Spleen (tissue), 11 donors: ENCODE measurements around the gene HHAT. TPM values are rescaled to one million over a fixed set of nuclear protein-coding genes. Genes with fewer than 3 reads are reported as not detected.

ENCODE experiments used
- DNase-seq: peaks from one replicate; pipeline ENCODE4 v3.0.0-alpha.2; 2020
- H3K27ac ChIP-seq, 8 donors: fragments of 200-600 bp; sonication (generic) in 7 of 8; 1 replicate in 4 of 8; 2 replicates in 4 of 8; pipeline versions ENCODE4 v1.5.0 to v1.8.0; 2016 to 2021; ENCODE audit warnings: inconsistent platforms in 4 of 8, mild to moderate bottlenecking in 4 of 8, moderate library complexity in 1 of 8
- H3K27me3 ChIP-seq, 7 donors: fragments of 200-600 bp; sonication (generic) in 6 of 7; replicated peaks in 1 of 7; 1 replicate in 4 of 7; 2 replicates in 3 of 7; pipeline versions ENCODE4 v1.5.0 to v1.8.0; 2016 to 2021; ENCODE audit warnings: inconsistent platforms in 3 of 7, mild to moderate bottlenecking in 1 of 7
- H3K36me3 ChIP-seq, 6 donors: fragments of 200-600 bp; sonication (generic) in 5 of 6; 1 replicate in 4 of 6; 2 replicates in 2 of 6; pipeline versions ENCODE4 v1.5.0 to v1.8.0; 2016 to 2021; ENCODE audit warnings: inconsistent platforms in 2 of 6
- H3K4me1 ChIP-seq, 6 donors: fragments of 200-600 bp; sonication (generic) in 5 of 6; 1 replicate in 3 of 6; 2 replicates in 3 of 6; pipeline versions ENCODE4 v1.5.0 to v1.8.0; 2016 to 2021; ENCODE audit warnings: inconsistent platforms in 3 of 6
- H3K4me3 ChIP-seq, 8 donors: fragments of 200-600 bp; sonication (generic) in 7 of 8; 1 replicate in 4 of 8; 2 replicates in 4 of 8; pipeline versions ENCODE4 v1.5.0 to v1.8.0; 2016 to 2021; ENCODE audit warnings: inconsistent platforms in 4 of 8, mild to moderate bottlenecking in 4 of 8, moderate library complexity in 2 of 8
- H3K9me3 ChIP-seq, 8 donors: fragments of 200-600 bp; sonication (generic) in 7 of 8; 1 replicate in 4 of 8; 2 replicates in 4 of 8; pipeline versions ENCODE4 v1.5.0 to v1.8.0; 2016 to 2021; ENCODE audit warnings: inconsistent platforms in 4 of 8
- CTCF ChIP-seq, 11 experiments: fragments of 200-600 bp in 7 of 11; fragments of 450-650 bp in 4 of 11; sonication (generic) in 4 of 11; IDR thresholded peaks in 8 of 11; conservative IDR thresholded peaks in 3 of 11; 1 replicate in 7 of 11; 2 replicates in 4 of 11; pipeline versions ENCODE4 v1.4.0 to v1.8.0; 2016 to 2021; ENCODE audit warnings: antibody characterized with exemption in 11 of 11, inconsistent platforms in 4 of 11, mild to moderate bottlenecking in 1 of 11
- POLR2A ChIP-seq, 3 donors: fragments of 450-650 bp; IDR thresholded peaks; one replicate each; pipeline ENCODE4 v1.5.1; 2017; ENCODE audit warnings: antibody characterized with exemption in 3 of 3, mild to moderate bottlenecking in 1 of 3
- POLR2AphosphoS5 ChIP-seq, 3 donors: sonication (generic); formaldehyde crosslinking; IDR thresholded peaks; one replicate each; pipeline ENCODE4 v1.5.1; 2017; ENCODE audit warnings: antibody characterized with exemption in 3 of 3
- WGBS, 5 donors: extraction: QIAGEN DNeasy Blood & Tissue Kit in 3 of 5; methylation state at CpG; one replicate each; pipeline versions ENCODE4 v1.1.5 to v1.1.7; 2013 to 2018; 5-methylcytosine and 5-hydroxymethylcytosine counted together
- intact Hi-C: fragments of 100-400 bp; cut with DNase I; formaldehyde crosslinking; loops from one replicate; pipeline ENCODE4 v1.15.0; 2023; ENCODE audit warnings: low total_unique reads
- polyA plus RNA-seq, 3 donors: library from polyadenylated mRNA; stranded (reverse); fragments of 200-250 nt; gene quantifications; one replicate each; pipeline ENCODE4 v1.2.1, GENCODE V29; 2013
- total RNA-seq, 7 donors: library from RNA; depleted of rRNA in 3 of 7; stranded (reverse); fragments of >200 nt in 3 of 7; fragmentation: NEBNext Ultra II Directional in 4 of 7; extraction: Animal tissue kit (Norgen Biotek cat#: 25700) in 4 of 7; gene quantifications; one replicate each; pipeline versions ENCODE4 v1.1.0 to v1.2.1, GENCODE V29; 2016 to 2021
- donor health status: healthy with polysubstance abuse.
- donor health status: DM: no; HTN: no; CAD: no; lungs with moderate emphysema.
- donor health status: DM: no; HTN: no; CAD: no.
- donor health status: Bipolar disorder and iron deficiency.
- donor health status: healthy.
- donor health status: DM: no; HTN: no; CAD: no.
- donor health status: DM: yes; HTN: yes; CAD: no.

The HHAT gene
- total and polyA plus RNA-seq, 10 donors, result 1.3 to 8.8 (median 4.7) TPM

- H3K4me3 ChIP-seq, result no peak overlapping the region
- no peaks in the 10 kb centered on the region for H3K4me1 ChIP-seq
- no peak overlapping the region for H3K27ac ChIP-seq
- WGBS, 5 donors, result 21 to 87% (median 71%) methylated on average over 1 of the region's 1 CpG
- TF ChIP-seq POLR2AphosphoS5 (IDR thresholded peaks at IDR 0.05), result no peak
- H3K9me3 ChIP-seq, result no peaks in the 10 kb centered on the region
- no peak for DNase-seq
- no peaks in the 10 kb centered on the region for H3K36me3 ChIP-seq
- no peaks in the 10 kb centered on the region for H3K27me3 ChIP-seq
- intact Hi-C loops, result no loop called here
Observed at GRCh38 chr1:210489491-210489890, 160.8 kb downstream of the HHAT start.

- intact Hi-C loops, result no loop called here
- Histone ChIP-seq H3K27ac (no peak overlapping the region), H3K36me3 (no peaks in the 10 kb centered on the region), H3K4me1 (no peaks in the 10 kb centered on the region), H3K4me3 (no peak overlapping the region), H3K27me3 (no peaks in the 10 kb centered on the region), H3K9me3 (no peaks in the 10 kb centered on the region)
- 66 to 100% (median 74%) methylated on average over 1 of the region's 1 CpG for WGBS, 5 donors
- DNase-seq, result no peak
- TF ChIP-seq POLR2A (IDR thresholded peaks at IDR 0.05) (no peak), CTCF (IDR thresholded peaks at IDR 0.05 in 8 of 11, conservative IDR thresholded peaks at IDR 0.05 in 3 of 11) (no peak), POLR2AphosphoS5 (IDR thresholded peaks at IDR 0.05) (no peak)
Observed at GRCh38 chr1:210490781-210491180, 162.1 kb downstream of the HHAT start.

GRCh38 chr1:210496063-210496462, 167.4 kb downstream of the HHAT start:
- TF ChIP-seq CTCF (IDR thresholded peaks at IDR 0.05 in 8 of 11, conservative IDR thresholded peaks at IDR 0.05 in 3 of 11) (no peak), POLR2A (IDR thresholded peaks at IDR 0.05) (no peak), POLR2AphosphoS5 (IDR thresholded peaks at IDR 0.05) (no peak)
- peaks cover 0 to 5% (median 0%) of the 10 kb centered on the region in 6 donors for H3K36me3 ChIP-seq
- H3K4me3 ChIP-seq, result no peak overlapping the region
- no peak for DNase-seq
- 86 to 93% (median 91%) methylated on average over 3 of the region's 3 CpGs for WGBS, 5 donors
- no peaks in the 10 kb centered on the region for H3K4me1 ChIP-seq
- H3K27ac ChIP-seq, result no peak overlapping the region
- intact Hi-C loops, result no loop called here
- H3K27me3 ChIP-seq, result no peaks in the 10 kb centered on the region
- H3K9me3 ChIP-seq, result no peaks in the 10 kb centered on the region

GRCh38 chr1:210499956-210500355, 171.3 kb downstream of the HHAT start:
- WGBS, 5 donors, result 70 to 88% (median 83%) methylated on average over 2 of the region's 2 CpGs
- DNase-seq, result no peak

More at GRCh38 chr1:210499956-210500355, 171.3 kb downstream of the HHAT start:
- Histone ChIP-seq H3K4me3 (no peak overlapping the region), H3K9me3 (no peaks in the 10 kb centered on the region), H3K27me3 (no peaks in the 10 kb centered on the region), H3K36me3 (peaks cover 0 to 5% (median 0%) of the 10 kb centered on the region in 6 donors), H3K4me1 (no peaks in the 10 kb centered on the region), H3K27ac (no peak overlapping the region)
- intact Hi-C loops, result no loop called here
- TF ChIP-seq POLR2A (IDR thresholded peaks at IDR 0.05) (no peak), CTCF (IDR thresholded peaks at IDR 0.05 in 8 of 11, conservative IDR thresholded peaks at IDR 0.05 in 3 of 11) (no peak), POLR2AphosphoS5 (IDR thresholded peaks at IDR 0.05) (no peak)
